ENCODE results near the gene BATF.
A peak's percentile ranks its signal among the peaks of the same experiment; 100 is the strongest.

- TF ChIP-seq CTCF (IDR thresholded peaks at IDR 0.05 in 4 of 5, conservative IDR thresholded peaks at IDR 0.05 in 1 of 5) (peak; percentile 79 to 87 (median 85)), POLR2A (IDR thresholded peaks at IDR 0.05) (no peak)
Measured at GRCh38 chr14:75561013-75561432, 38.8 kb downstream of the BATF start.

Measured in gastrocnemius medialis (tissue), 4 donors.